HCT116 (cell line): ENCODE data around the gene ITGB1BP1. TPM values are rescaled to one million over a fixed set of nuclear protein-coding genes. Genes with fewer than 3 reads are reported as not detected.

Source experiments
- ATAC-seq: fragments of 200-7000 bp; cut with Tn5 transposase; 2 replicates; pipeline ENCODE4 v1.9.1; 2020; ENCODE audit warnings: mild to moderate bottlenecking, moderate library complexity
- BruUV-seq: library from RNA; stranded (reverse); fragments of 400-500 nt; replicated peaks from 2 replicates; lab custom pipeline; 2021; lab: Mats Ljungman, UMichigan
- CTCF ChIA-PET: fragments of 300-600 bp; sonication (Branson Sonifier 250); formaldehyde crosslinking; loops from one replicate; lab custom pipeline; 2021; ENCODE audit warnings: antibody characterized with exemption; lab: Charles Lee
- POLR2A ChIA-PET: fragments of 300-600, 350-600 bp; sonication (Branson Sonifier 250); formaldehyde crosslinking; loops from one replicate; lab custom pipeline; 2021; ENCODE audit warnings: antibody characterized with exemption; lab: Charles Lee
- RAD21 ChIA-PET, 2 experiments: fragments of 300-600 bp; sonication (Branson Sonifier 250); formaldehyde crosslinking; loops; one replicate each; lab custom pipeline; 2023; ENCODE audit warnings: low total read pairs in 2 of 2; ENCODE audit not compliant: uncharacterized antibody in 2 of 2, unreplicated experiment in 2 of 2, low non-redundant PET in 1 of 2; lab: Charles Lee
- DNase-seq: peaks from one replicate; pipeline ENCODE4 v3.0.0-alpha.2; 2010; ENCODE audit warnings: low read depth, low spot score
- H2AFZ ChIP-seq: fragments of 200-600 bp; shearing (Covaris generic), sonication (generic); 2 replicates; pipeline ENCODE4 v1.6.1; 2017; ENCODE audit warnings: low read depth, mixed run types, mixed read lengths, antibody characterized with exemption, low read length; ENCODE audit not compliant: poor library complexity, severe bottlenecking
- H3K27ac ChIP-seq: 2 replicates; pipeline ENCODE4 v1.5.1; 2012; ENCODE audit warnings: low read depth, low read length
- H3K27me3 ChIP-seq: fragments of 200-600 bp; sonication (generic); 2 replicates; pipeline ENCODE4 v1.6.1; 2016; ENCODE audit warnings: mixed run types, low read length, mixed read lengths; ENCODE audit not compliant: insufficient read depth
- H3K36me3 ChIP-seq, 2 experiments: fragments of 200-500 bp in 1 of 2; fragments of 200-600 bp in 1 of 2; sonication (Bioruptor generic) in 1 of 2; sonication (generic) in 1 of 2; 2 replicates each; pipeline versions ENCODE4 v1.5.1 to v1.6.1; 2014 to 2016; ENCODE audit warnings: low read length in 2 of 2, inconsistent platforms in 1 of 2, mixed read lengths in 1 of 2, mixed run types in 1 of 2; ENCODE audit not compliant: insufficient read depth in 2 of 2, control insufficient read depth in 1 of 2
- H3K4me1 ChIP-seq, 2 experiments: fragments of 200-600 bp in 1 of 2; sonication (generic) in 1 of 2; 2 replicates each; pipeline versions ENCODE4 v1.5.1 to v1.6.1; 2012 to 2017; ENCODE audit warnings: low read length in 2 of 2, inconsistent platforms in 1 of 2, mild to moderate bottlenecking in 1 of 2, mixed read lengths in 1 of 2, mixed run types in 1 of 2, moderate library complexity in 1 of 2; ENCODE audit not compliant: insufficient read depth in 2 of 2, control insufficient read depth in 1 of 2
- H3K4me2 ChIP-seq: fragments of 200-600 bp; sonication (generic); 2 replicates; pipeline ENCODE4 v1.6.1; 2017; ENCODE audit warnings: mixed run types, low read length, mixed read lengths
- H3K4me3 ChIP-seq, 2 experiments: fragments of 200-600 bp in 1 of 2; sonication (generic) in 1 of 2; replicated peaks in 1 of 2; 2 replicates each; pipeline ENCODE4 v1.5.1; 2011 to 2016; ENCODE audit warnings: low read length in 2 of 2, control low read depth in 1 of 2, low read depth in 1 of 2, mild to moderate bottlenecking in 1 of 2, mixed read lengths in 1 of 2, mixed run types in 1 of 2
- H3K79me2 ChIP-seq: fragments of 200-600 bp; sonication (generic); 2 replicates; pipeline ENCODE4 v1.6.1; 2017; ENCODE audit warnings: mild to moderate bottlenecking, mixed run types, low read length, moderate library complexity, mixed read lengths; ENCODE audit not compliant: insufficient read depth
- H3K9ac ChIP-seq: fragments of 200-600 bp; sonication (generic); 2 replicates; pipeline ENCODE4 v1.6.1; 2016; ENCODE audit warnings: low read length, mixed read lengths
- H3K9me2 ChIP-seq: fragments of 200-600 bp; sonication (generic), shearing (Covaris generic); 2 replicates; pipeline ENCODE4 v1.6.1; 2017; ENCODE audit warnings: mixed run types, mild to moderate bottlenecking, moderate library complexity; ENCODE audit not compliant: insufficient read depth
- H3K9me3 ChIP-seq, 2 experiments: fragments of 200-500 bp in 1 of 2; fragments of 200-600 bp in 1 of 2; sonication (Bioruptor generic) in 1 of 2; sonication (generic) in 1 of 2; 2 replicates each; pipeline ENCODE4 v1.6.1; 2014 to 2017; ENCODE audit warnings: low read length in 2 of 2, mixed read lengths in 2 of 2, inconsistent platforms in 1 of 2, low read depth in 1 of 2, mild to moderate bottlenecking in 1 of 2, mixed run types in 1 of 2, moderate library complexity in 1 of 2; ENCODE audit not compliant: control insufficient read depth in 1 of 2, insufficient read depth in 1 of 2
- H4K20me1 ChIP-seq: fragments of 200-600 bp; sonication (generic), shearing (Covaris generic); 2 replicates; pipeline ENCODE4 v1.6.1; 2017; ENCODE audit warnings: mixed run types, mild to moderate bottlenecking, moderate library complexity; ENCODE audit not compliant: insufficient read depth
- EGR1 ChIP-seq: IDR thresholded peaks from 2 replicates; pipeline ENCODE4 v1.6.1; 2012; ENCODE audit warnings: low read depth
- EZH2phosphoT487 ChIP-seq: fragments of 200-600 bp; IDR thresholded peaks from 2 replicates; pipeline ENCODE4 v1.6.1; 2018; ENCODE audit warnings: antibody characterized with exemption, borderline replicate concordance
- JUND ChIP-seq: IDR thresholded peaks from 2 replicates; pipeline ENCODE4 v1.6.1; 2012
- POLR2AphosphoS5 ChIP-seq: IDR thresholded peaks from 2 replicates; pipeline ENCODE4 v1.6.1; 2011; ENCODE audit warnings: mild to moderate bottlenecking, low read depth, low read length, moderate library complexity
- RAD21 ChIP-seq: IDR thresholded peaks from 2 replicates; pipeline ENCODE4 v1.6.1; 2012; ENCODE audit warnings: low read depth, mild to moderate bottlenecking
- YY1 ChIP-seq: IDR thresholded peaks from 2 replicates; pipeline ENCODE4 v1.6.1; 2011; ENCODE audit warnings: low read length, low read depth, moderate library complexity, mild to moderate bottlenecking; ENCODE audit not compliant: insufficient replicate concordance; ENCODE audit errors: extremely low read depth
- intact Hi-C: fragments of 100-400 bp; cut with micrococcal nuclease; formaldehyde crosslinking; loops from 2 replicates; pipeline ENCODE4 v1.10.0; 2022
- total RNA-seq: library from RNA; stranded (reverse); gene quantifications from one replicate; pipeline ENCODE4 v1.2.1, GENCODE V29; 2021; ENCODE audit not compliant: unreplicated experiment

The ITGB1BP1 gene
- total RNA-seq, 1 experiment from 2014 or later, result 86.9 TPM

- no peak for ATAC-seq
- Histone ChIP-seq H3K27me3 (no peaks in the 10 kb centered on the region), H3K36me3 (peaks cover 6 to 8% of the 10 kb centered on the region in 2 experiments; a peak in 2 of 4 replicates), H3K4me3 (no peak overlapping the region), H4K20me1 (no peaks in the 10 kb centered on the region), H3K9ac (no peak overlapping the region), H3K4me2 (no peak overlapping the region), H3K4me1 (no peaks in the 10 kb centered on the region), H3K79me2 (no peaks in the 10 kb centered on the region), H3K9me2 (no peaks in the 10 kb centered on the region), H3K27ac (no peak overlapping the region), H3K9me3 (no peaks in the 10 kb centered on the region), H2AFZ (no peak overlapping the region)
- ChIA-PET POLR2A (no interaction called here), RAD21 (no interaction called here), CTCF (no interaction called here)
- BruUV-seq, result no TSS peak
- no peak for DNase-seq
- intact Hi-C loops, result no loop called here
- TF ChIP-seq YY1 (no peak), EGR1 (no peak), JUND (no peak), POLR2AphosphoS5 (no peak)
These were observed 19.4 kb downstream of the ITGB1BP1 start for GRCh38 chr2:9403924-9404323.

GRCh38 chr2:9401646-9402371, 21.5 kb downstream of the ITGB1BP1 start:
- intact Hi-C loops, result no loop called here
- POLR2A ChIA-PET, result no interaction called here
- CTCF ChIA-PET, result no interaction called here
- no TSS peak for BruUV-seq
- Histone ChIP-seq H3K36me3 (peaks cover 0 to 3% of the 10 kb centered on the region in 2 experiments; a peak in 1 of 4 replicates), H3K27me3 (no peaks in the 10 kb centered on the region), H3K4me2 (no peak overlapping the region), H3K4me3 (no peak overlapping the region), H3K27ac (no peak overlapping the region), H3K79me2 (no peaks in the 10 kb centered on the region), H4K20me1 (no peaks in the 10 kb centered on the region), H3K9me3 (no peaks in the 10 kb centered on the region), H3K9me2 (no peaks in the 10 kb centered on the region), H3K9ac (no peak overlapping the region), H3K4me1 (no peaks in the 10 kb centered on the region), H2AFZ (no peak overlapping the region)
- ATAC-seq (peak; percentile 64), DNase-seq (no peak)
- RAD21 ChIA-PET, result no interaction called here
- TF ChIP-seq RAD21 (0 out of 2 replicates have a peak, but pooled peaks have one; percentile 8), EZH2phosphoT487 (no peak)
